Skeletal muscle cell (primary cell): ENCODE data around the gene ANTXR1.
"Not testable (repeated sequence)": the region's sequence is repeated elsewhere in the genome, so short reads cannot be mapped to it uniquely, and the experiment has no call there.

Source experiments
- DNase-seq: peaks from one replicate; pipeline ENCODE4 v3.0.0-alpha.2; 2010; ENCODE audit warnings: low read depth
- H3K4me3 ChIP-seq: 2 replicates; pipeline ENCODE4 v1.5.1; 2011; ENCODE audit warnings: low read depth, mild to moderate bottlenecking, control low read depth, low read length, moderate library complexity

Gene ANTXR1

DNA sequence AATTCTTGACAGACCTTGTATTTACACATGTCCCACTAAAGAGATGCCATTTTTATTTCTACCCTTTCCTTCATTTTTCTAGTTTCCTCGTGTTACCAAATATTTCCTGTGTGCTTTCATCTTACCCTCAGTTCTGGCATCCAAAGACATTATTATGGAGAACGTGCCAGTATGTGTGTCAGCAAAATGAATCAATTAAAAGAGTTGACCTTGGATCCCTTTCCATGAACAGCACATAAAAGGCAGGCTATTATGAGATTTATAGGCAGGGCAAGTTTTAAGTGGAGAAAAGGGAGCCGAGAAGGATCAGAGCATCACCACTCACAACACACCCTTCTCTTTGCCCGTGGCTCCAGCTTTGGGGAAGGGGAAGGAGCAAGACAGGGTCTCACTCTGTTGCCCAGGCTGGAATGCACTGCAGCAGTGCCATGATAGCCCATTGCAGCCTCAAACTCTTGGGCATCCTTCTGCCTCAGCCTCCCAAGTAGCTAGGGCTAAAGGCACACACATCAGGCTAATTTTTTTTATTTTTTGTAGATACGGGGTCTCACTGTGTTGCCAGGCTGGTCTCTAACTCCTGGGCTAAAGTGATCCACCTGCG lies 224.2 kb downstream of the ANTXR1 start:
- no peak overlapping the region for H3K4me3 ChIP-seq
- no peak for DNase-seq

DNA sequence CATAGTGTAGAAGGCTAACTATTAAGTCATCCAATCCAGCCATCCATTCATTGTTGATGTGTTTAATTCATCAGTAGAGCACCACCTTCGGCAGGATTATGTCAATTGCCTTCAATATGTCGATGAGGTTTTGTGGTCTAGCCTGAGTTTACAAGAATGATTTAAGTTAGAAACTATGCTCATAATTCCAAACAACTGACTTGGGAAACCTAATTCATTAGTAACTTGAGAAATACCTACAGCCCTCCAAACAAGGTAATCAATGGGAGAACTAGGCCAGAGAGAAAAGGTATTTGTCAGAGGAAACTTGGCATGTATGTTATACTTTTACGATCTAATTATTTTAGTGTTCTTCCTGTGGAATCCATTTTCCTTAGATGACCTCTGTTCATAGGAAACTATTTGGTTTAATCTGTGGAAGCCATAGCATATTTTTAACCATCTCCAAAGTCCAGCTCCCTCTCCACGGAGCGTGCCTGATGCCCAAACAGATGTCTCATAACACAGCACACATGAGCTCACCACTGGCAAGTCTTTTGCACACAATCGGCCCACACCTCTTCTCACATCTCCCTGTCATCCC lies 225.6 kb downstream of the ANTXR1 start:
- no peak overlapping the region for H3K4me3 ChIP-seq
- no peak for DNase-seq

DNA sequence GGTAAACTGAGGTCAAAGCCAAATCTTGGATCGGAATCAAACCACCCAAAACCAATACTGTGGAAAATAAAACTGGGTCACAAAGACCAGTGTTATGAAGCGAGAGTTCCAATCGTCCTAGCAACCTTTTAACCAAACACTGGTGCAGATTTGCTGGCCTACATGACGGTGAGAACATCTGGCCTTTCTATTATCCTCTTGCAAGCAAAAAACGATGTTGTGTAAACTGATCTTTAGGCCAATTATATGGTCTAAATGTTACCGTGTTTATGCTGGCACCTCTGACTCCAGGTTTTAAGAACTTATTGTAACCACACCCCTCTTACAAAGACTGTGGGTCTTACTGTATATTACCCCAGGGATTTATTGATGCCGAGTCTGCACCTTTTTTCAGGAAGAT lies 228.1 kb downstream of the ANTXR1 start:
- H3K4me3 ChIP-seq, result no peak overlapping the region
- DNase-seq, result no peak

DNA sequence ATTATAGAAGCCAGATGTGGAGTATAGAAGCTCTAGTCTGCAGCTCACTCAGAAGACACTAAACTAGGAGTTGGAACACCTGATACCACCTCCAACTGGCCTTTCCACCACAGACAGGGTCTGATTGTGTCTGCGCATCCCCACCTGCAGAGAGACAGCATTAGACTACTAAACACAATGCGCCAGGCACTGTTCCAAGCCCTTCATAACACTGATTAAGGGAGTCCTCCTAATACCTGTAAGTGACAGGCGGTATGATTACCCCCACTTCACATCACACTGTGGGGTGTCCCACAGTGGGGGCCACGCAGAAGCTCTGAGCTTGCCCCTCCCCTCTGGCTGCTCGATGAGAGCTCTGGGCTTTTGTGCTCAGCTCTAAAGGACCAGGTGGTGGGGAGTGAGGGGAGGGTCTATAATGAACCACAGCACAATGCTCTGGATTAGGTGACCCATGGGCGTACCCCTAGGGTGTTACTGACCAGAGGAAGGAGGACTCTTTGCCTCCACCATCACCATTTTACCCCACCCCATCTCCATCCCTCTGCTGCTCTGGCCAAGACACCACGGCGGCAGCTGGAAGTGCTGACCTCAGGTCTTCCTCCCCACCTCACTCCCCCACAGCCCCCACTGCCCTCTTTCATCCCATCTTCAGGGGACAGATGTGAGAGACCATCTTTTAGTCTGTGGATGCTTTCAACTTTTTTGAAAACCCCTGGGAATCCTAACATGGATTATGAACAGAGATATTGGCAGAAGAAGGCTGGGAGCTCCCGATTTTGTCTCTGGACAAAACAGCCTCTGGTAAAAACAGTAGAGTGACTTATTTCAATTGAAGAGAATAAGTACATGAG lies 228.9 kb downstream of the ANTXR1 start:
- no peak overlapping the region for H3K4me3 ChIP-seq
- DNase-seq, result no peak

GRCh38 chr2:69242651-69243051 lies 229.7 kb downstream of the ANTXR1 start:
- no peak overlapping the region for H3K4me3 ChIP-seq
- DNase-seq, result peak; percentile 89

GRCh38 chr2:69243652-69244051 lies 230.7 kb downstream of the ANTXR1 start:
- H3K4me3 ChIP-seq, result no peak overlapping the region
- DNase-seq, result no peak

- H3K4me3 ChIP-seq, result no peak overlapping the region
- DNase-seq, result no peak
Observed at GRCh38 chr2:69244882-69245281, 231.9 kb downstream of the ANTXR1 start.

- no peak overlapping the region for H3K4me3 ChIP-seq
- no peak for DNase-seq
Observed at GRCh38 chr2:69247583-69247982, 234.6 kb downstream of the ANTXR1 start.

GRCh38 chr2:69248232-69248631 lies 235.3 kb downstream of the ANTXR1 start:
- no peak overlapping the region for H3K4me3 ChIP-seq
- DNase-seq, result no peak

DNA sequence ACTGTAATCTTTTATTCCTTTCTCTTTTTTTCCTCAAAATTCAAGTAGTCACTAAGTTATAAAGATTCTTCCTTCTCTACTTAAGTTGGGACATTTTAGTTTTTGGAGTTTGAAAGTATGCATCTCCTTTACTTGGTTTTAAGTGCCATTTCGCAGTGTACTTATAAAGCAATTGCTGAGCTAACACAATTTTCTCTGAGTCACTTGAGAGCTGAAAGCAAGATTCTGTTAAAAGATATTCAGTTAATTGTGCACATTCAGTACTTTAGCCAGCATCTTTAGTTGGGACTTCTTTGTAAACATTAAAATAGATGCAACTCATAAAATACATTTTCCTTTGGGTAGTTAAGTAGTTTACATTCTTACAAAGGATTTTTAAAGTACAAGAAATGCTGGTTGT lies 238.0 kb downstream of the ANTXR1 start:
- DNase-seq, result no peak

GRCh38 chr2:69251943-69252342 lies 239.0 kb downstream of the ANTXR1 start:
- no peak overlapping the region for H3K4me3 ChIP-seq
- no peak for DNase-seq

More for the DNA sequence above, 238.0 kb downstream of the ANTXR1 start:
- no peak overlapping the region for H3K4me3 ChIP-seq

DNA sequence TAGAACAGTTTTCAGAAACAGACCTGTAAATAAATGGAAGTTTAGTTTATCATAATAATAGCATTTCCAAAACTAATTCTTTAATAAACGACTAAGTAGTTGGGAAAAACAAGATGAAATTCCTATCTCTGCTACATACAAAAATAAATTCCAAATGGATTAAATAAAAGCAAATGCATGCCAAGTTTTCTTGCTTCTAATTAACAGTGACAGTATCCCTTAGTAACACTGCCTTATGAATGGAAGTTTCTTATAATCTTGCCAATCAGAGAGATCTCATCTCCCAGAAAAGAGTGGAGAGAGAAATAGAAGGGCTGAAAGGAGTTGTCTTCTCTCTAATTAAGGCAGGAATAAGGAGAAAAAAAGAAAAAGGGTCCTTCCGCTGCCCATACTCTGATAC lies 240.1 kb downstream of the ANTXR1 start:
- no peak for DNase-seq
- H3K4me3 ChIP-seq, result no peak overlapping the region

DNA sequence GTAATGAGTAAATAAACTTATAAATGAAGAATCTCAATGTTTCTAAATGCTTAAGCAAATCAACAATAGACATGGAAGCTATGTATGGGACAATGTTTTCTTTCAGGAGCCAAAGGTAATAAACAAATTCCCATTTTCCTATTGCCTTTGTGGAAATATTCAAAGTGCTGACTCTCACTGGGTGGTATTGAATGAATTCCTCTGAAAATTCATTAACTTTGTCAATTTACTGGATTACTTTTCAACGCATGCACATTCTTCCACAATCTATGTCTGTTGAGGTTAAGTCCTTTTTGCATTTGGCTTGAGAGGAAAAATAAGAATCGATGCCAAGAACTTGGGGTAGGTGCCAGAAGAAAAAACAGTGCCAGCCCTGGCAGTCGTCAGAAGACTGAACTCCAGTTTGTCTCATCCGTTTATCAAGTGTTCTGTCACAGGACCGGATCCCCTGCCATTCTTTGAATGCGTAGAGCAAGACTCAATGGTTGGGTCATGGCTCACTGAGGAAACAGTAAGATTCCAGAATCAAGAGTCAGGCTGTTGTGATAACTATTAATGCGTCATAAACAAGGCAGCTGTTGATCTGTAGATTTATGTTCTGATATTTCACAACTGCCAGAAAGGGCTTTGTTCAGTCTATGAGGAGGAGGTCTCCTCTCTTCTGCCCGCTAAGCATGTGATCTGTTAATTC lies 240.8 kb downstream of the ANTXR1 start:
- peak; percentile 99 for DNase-seq
- no peak overlapping the region for H3K4me3 ChIP-seq

DNA sequence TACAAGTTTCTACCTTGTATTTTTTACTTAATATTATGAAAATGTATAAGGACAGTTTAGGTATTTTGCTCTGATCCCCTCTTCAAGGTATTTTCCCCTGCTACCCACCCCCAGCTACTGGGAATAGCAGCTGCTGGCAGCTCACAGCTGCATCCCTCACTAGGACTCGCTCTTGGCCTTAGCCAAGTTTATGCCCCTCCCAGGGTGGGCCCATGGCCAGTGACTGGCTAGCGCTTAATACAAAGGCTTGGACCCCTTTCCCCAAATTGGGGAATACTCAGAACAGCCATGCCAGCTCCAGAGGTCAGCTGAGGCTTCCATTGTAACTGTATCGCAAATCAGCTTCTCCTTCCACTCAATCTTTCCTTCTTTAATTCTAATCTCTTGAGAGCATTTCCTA lies 242.8 kb downstream of the ANTXR1 start:
- DNase-seq, result no peak
- no peak overlapping the region for H3K4me3 ChIP-seq

DNA sequence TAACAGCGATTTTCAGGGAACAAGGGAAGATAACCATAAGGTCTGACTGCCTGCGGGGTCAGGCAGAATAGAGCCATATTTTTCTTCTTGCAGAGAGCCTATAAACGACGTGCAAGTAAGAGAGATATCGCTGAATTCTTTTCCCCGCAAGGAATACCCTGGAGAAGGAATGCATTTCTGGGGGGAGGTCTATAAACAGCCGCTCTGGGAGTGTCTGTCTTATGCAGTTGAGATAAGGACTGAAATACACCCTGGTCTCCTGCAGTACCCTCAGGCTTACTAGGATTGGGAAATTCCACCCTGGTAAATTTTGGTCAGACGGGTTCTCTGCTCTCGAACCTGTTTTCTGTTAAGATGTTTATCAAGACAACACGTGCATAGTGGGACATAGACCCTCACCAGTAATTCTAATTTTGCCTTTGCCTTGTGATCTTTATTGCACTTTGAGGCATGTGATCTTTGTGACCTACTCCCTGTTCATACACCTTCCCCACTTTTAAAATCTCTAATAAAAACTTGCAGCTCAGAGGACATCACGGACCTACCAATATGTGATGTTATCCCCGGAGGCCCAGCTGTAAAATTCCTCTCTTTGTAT lies 247.1 kb downstream of the ANTXR1 start:
- not testable (repeated sequence) for H3K4me3 ChIP-seq

DNA sequence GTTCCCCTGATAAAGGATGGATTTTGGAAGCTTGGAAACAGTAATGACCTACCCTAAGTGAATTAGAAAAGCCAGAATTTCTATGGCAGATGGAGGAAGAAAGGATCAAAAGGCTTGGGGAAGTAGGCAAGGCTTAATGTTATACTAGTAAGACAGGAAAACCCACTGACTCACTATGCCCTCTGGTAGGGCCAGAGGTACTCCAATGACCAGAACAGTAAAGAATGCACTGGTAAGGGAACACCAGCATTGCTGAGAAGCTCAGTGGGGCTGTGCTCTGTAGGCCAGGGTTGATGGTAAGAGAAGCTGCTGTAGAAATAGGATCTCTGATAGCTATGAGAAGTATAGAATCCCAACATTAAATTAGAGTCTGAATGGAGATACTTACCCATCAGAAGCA lies 247.7 kb downstream of the ANTXR1 start:
- no peak for DNase-seq
- no peak overlapping the region for H3K4me3 ChIP-seq

More for the DNA sequence above, 247.1 kb downstream of the ANTXR1 start:
- DNase-seq, result not testable (repeated sequence)

- DNase-seq, result no peak
- H3K4me3 ChIP-seq, result no peak overlapping the region
Observed at GRCh38 chr2:69269330-69269729, 256.4 kb downstream of the ANTXR1 start.

DNA sequence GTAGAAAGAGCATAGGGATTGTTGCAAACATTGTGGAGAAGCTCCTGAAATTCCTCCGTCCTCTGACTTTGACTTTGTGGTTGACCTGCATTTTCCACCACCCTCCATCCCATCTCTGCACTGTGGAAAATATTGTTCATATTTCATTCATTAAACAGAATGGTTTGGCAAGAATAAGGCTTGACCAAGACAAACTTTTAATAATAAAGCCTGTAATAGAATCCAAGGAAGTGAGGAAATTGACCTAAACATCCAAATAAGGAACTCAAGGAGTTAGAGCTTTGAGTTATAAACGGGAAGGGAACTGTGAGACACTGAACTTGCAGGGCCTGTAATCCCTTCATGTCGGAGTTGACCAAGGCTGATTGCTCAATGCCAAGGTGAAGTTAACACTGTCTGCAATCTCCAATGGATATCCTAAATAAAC lies 258.9 kb downstream of the ANTXR1 start:
- DNase-seq, result no peak
- H3K4me3 ChIP-seq, result no peak overlapping the region

DNA sequence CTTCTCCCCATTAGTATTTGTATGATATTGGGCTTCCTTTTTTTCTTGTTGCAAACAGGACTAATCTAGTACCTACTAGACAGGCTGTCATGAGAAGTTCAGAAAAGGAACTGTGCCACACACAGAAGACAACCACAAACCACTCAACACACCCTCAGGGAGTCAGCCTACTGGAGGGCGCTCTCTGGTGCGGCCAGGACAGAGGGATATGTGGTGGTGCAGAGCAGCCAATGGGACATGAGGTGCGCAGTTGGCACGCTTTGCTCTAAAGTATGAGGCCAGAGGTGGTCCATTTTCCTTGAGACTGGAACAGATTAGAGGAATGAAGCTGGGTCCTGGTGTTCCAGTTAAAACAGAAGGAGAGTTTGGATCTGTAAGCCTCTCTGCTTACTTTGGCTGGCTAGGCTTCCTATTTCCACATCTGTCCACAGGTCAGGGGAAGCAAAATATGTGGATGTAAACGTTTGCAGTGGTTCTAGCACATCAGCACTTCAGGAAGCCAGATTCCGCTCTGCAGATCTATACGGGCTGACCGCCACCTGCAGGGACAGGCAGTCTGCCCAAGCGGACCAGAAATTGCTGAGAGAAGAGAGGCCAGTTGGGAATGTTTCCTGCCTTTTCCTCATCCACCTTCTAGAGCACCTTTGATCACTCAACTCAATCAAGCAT lies 260.0 kb downstream of the ANTXR1 start:
- H3K4me3 ChIP-seq, result no peak overlapping the region
- DNase-seq, result no peak
